ENCODE results near the gene HTR1A. TPM values are rescaled to one million over a fixed set of nuclear protein-coding genes. Genes with fewer than 3 reads are reported as not detected.

HTR1A gene
- total RNA-seq, 2 donors from 2014 or later, result not detected

GRCh38 chr5:63923914-63924313, 38.3 kb downstream of the HTR1A start:
- no peaks in the 10 kb centered on the region for H3K4me1 ChIP-seq
- H3K27me3 ChIP-seq, result no peaks in the 10 kb centered on the region
- H3K9me3 ChIP-seq, result no peaks in the 10 kb centered on the region
- DNase-seq (ENCODE audit: low spot score), result no peak
- H3K4me3 ChIP-seq, result no peak overlapping the region
- no peak overlapping the region for H3K27ac ChIP-seq
- TF ChIP-seq, protein P1, sequence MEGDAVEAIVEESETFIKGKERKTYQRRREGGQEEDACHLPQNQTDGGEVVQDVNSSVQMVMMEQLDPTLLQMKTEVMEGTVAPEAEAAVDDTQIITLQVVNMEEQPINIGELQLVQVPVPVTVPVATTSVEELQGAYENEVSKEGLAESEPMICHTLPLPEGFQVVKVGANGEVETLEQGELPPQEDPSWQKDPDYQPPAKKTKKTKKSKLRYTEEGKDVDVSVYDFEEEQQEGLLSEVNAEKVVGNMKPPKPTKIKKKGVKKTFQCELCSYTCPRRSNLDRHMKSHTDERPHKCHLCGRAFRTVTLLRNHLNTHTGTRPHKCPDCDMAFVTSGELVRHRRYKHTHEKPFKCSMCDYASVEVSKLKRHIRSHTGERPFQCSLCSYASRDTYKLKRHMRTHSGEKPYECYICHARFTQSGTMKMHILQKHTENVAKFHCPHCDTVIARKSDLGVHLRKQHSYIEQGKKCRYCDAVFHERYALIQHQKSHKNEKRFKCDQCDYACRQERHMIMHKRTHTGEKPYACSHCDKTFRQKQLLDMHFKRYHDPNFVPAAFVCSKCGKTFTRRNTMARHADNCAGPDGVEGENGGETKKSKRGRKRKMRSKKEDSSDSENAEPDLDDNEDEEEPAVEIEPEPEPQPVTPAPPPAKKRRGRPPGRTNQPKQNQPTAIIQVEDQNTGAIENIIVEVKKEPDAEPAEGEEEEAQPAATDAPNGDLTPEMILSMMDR (IDR thresholded peaks at IDR 0.05), result no peak
- H3K36me3 ChIP-seq, result no peaks in the 10 kb centered on the region

DNA sequence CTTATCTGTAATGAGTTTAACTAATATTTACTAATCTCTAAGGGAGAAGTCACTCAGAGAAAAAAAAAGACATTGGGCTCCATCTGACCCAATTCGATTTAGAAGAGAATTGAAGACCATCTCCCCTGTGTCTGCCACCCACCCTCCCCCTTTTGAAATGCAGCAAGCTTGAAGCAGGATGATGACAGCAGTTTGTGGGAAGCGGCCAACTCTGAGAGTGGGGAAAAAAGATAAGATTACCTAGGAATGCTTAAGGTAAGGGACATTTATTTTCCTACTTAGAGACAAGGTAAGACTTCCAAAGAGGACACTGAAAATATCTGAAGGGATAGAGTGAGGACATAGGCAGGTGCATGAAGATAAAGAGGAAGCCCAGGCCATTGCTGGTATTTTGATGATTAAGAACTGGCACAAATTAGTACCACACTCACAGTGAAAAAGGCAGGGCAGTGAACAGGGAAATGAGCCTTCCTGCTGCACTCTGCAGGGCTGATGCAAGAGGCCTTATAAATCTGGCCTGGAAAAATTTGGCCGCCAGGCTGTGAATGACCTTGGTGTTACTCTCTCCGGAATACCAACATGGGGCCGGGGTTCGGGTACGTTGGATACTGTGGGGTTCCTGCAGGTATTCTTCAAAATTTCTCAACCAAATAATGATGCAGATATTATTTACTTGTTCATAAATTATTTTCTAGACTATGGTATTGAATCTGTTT, 42.3 kb downstream of the HTR1A start:
- Histone ChIP-seq H3K4me3 (no peak overlapping the region), H3K4me1 (no peaks in the 10 kb centered on the region), H3K27me3 (no peaks in the 10 kb centered on the region), H3K9me3 (no peaks in the 10 kb centered on the region), H3K36me3 (no peaks in the 10 kb centered on the region), H3K27ac (no peak overlapping the region)
- no peak for DNase-seq (ENCODE audit: low spot score)
- TF ChIP-seq, protein P1 (IDR thresholded peaks at IDR 0.05), result no peak

DNA sequence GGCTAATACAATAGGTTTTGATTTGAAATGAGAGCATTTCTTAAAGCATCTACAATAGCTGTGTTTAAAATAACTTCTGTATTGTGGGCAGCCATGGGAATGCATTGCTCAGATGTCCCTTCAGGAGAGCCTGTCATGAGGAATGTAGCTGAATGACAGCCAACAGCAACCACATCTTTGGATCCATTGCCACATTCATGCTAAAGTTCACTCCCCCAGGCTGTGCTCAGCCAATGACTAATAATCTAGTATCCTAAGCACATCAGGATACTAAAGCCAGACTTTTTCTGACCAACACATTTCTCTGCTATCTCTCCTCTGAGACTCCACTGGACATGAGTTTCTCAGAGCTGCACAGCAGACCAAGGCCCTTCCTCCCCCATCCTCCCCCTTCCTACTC, 45.5 kb downstream of the HTR1A start:
- Histone ChIP-seq H3K4me3 (no peak overlapping the region), H3K36me3 (no peaks in the 10 kb centered on the region), H3K27me3 (no peaks in the 10 kb centered on the region), H3K9me3 (no peaks in the 10 kb centered on the region), H3K27ac (no peak overlapping the region), H3K4me1 (no peaks in the 10 kb centered on the region)
- no peak for DNase-seq (ENCODE audit: low spot score)
- TF ChIP-seq, protein P1 (IDR thresholded peaks at IDR 0.05), result no peak

DNA sequence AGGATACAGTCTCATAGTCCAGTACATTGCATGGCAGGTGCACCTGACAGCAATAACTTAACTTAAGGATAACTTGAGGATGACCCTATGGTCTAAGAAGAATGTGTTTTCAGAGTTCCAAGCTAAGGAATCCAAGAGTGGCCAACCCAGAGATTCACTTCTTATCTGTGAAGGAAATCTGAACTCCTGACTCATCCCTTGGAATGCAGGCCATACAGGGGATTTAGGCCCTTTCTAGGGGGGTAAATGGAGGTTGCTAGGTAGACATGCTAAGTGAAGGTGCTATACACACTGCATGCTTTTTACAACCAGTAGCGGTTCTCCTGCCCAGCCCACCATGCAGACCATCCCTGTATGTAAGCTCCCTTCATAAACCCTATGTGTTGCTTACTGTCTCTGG, 50.4 kb downstream of the HTR1A start:
- no peak for DNase-seq (ENCODE audit: low spot score)
- no peak overlapping the region for H3K4me3 ChIP-seq
- H3K27ac ChIP-seq, result no peak overlapping the region
- TF ChIP-seq, protein P1 (IDR thresholded peaks at IDR 0.05), result no peak
- no peaks in the 10 kb centered on the region for H3K36me3 ChIP-seq
- H3K4me1 ChIP-seq, result no peaks in the 10 kb centered on the region
- H3K27me3 ChIP-seq, result no peaks in the 10 kb centered on the region
- H3K9me3 ChIP-seq, result no peaks in the 10 kb centered on the region

Other genes with a start within 250 kb of the HTR1A start
- 10 to 100 TPM; 17.8 to 21.1 TPM for gene RNF180, start 203.4 kb upstream of the HTR1A start, total RNA-seq

All from right atrium auricular region (tissue), 2 donors.